ENCODE measurements around the gene RPP40. TPM values are rescaled to one million over a fixed set of nuclear protein-coding genes. Genes with fewer than 3 reads are reported as not detected.

The RPP40 gene
- total RNA-seq, 4 donors from 2014 or later, result 4.4 to 12.1 (median 6.3) TPM

- Histone ChIP-seq H3K4me1 (no peaks in the 10 kb centered on the region), H3K27ac (no peak overlapping the region), H3K36me3 (no peaks in the 10 kb centered on the region), H3K4me3 (no peak overlapping the region), H3K9me3 (peaks cover 0 to 13% (median 0%) of the 10 kb centered on the region in 3 donors), H3K27me3 (no peaks in the 10 kb centered on the region)
- WGBS, 2 donors (ENCODE audit: low coverage in 1 of 2), result 40 to 84% methylated on average over 3 to 4 of the region's 6 CpGs
- TF ChIP-seq, protein P1, sequence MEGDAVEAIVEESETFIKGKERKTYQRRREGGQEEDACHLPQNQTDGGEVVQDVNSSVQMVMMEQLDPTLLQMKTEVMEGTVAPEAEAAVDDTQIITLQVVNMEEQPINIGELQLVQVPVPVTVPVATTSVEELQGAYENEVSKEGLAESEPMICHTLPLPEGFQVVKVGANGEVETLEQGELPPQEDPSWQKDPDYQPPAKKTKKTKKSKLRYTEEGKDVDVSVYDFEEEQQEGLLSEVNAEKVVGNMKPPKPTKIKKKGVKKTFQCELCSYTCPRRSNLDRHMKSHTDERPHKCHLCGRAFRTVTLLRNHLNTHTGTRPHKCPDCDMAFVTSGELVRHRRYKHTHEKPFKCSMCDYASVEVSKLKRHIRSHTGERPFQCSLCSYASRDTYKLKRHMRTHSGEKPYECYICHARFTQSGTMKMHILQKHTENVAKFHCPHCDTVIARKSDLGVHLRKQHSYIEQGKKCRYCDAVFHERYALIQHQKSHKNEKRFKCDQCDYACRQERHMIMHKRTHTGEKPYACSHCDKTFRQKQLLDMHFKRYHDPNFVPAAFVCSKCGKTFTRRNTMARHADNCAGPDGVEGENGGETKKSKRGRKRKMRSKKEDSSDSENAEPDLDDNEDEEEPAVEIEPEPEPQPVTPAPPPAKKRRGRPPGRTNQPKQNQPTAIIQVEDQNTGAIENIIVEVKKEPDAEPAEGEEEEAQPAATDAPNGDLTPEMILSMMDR (IDR thresholded peaks at IDR 0.05), result no peak
- ATAC-seq, result no peak
These were observed 22.1 kb downstream of the RPP40 start for GRCh38 chr6:4981761-4982160.

DNA sequence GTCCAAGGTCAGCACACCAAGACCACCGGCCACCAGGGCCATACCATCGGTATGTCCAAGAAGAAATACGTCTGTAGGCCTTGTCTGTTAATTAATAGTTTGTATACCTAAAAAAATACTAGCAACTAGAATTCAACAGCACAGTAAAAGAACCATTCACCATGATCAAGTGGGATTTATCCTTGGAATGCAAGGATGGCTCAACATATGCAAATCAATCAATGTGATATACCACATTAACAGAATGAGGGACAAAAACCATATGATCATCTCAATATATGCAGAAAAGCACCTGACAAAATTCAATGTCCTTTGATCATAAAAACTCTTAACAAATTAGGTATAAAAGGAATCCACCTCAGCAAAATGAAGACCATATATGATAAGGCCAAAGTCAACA, 24.4 kb downstream of the RPP40 start:
- Histone ChIP-seq H3K4me3 (no peak overlapping the region), H3K27ac (no peak overlapping the region), H3K27me3 (no peaks in the 10 kb centered on the region), H3K9me3 (peaks cover 0 to 13% (median 0%) of the 10 kb centered on the region in 3 donors), H3K4me1 (peaks cover 0 to 7% (median 0%) of the 10 kb centered on the region in 3 donors), H3K36me3 (no peaks in the 10 kb centered on the region)
- TF ChIP-seq, protein P1 (IDR thresholded peaks at IDR 0.05), result no peak
- TF ChIP-seq EP300 (IDR thresholded peaks at IDR 0.05), result no peak
- no peak for TF ChIP-seq POLR2A (IDR thresholded peaks at IDR 0.05)
- no peak for TF ChIP-seq POLR2AphosphoS5 (IDR thresholded peaks at IDR 0.05)
- ATAC-seq, result no peak
- 67% methylated on average over 3 of the region's 3 CpGs for WGBS, 2 donors (ENCODE audit: low coverage in 1 of 2)

DNA sequence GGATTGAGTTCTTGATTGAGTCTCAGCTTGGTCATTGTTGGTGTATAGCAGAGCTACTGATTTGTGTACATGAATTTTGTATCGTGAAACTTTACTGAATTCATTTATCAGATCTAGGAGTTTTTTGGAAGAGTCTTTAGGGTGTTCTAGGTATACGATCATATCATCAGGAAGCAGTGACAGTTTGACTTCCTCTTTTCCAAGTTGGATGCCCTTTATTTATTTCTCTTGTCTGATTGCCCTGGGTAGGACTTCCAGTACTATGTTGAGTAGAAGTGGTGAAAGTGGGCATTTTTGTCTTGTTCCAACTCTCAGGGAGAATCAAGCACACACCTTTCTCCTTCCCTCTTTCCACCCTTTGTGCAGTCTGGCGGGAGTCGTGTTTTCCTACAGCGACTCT, 26.4 kb downstream of the RPP40 start:
- peaks cover 0 to 13% (median 0%) of the 10 kb centered on the region in 3 donors for H3K9me3 ChIP-seq
- 63 to 67% methylated on average over 5 of the region's 5 CpGs for WGBS, 2 donors (ENCODE audit: low coverage in 1 of 2)
- no peak overlapping the region for H3K27ac ChIP-seq
- peaks cover 0 to 17% (median 0%) of the 10 kb centered on the region in 3 donors for H3K4me1 ChIP-seq
- no peak for ATAC-seq
- H3K4me3 ChIP-seq, result no peak overlapping the region
- no peaks in the 10 kb centered on the region for H3K36me3 ChIP-seq
- no peaks in the 10 kb centered on the region for H3K27me3 ChIP-seq
- no peak for TF ChIP-seq POLR2A (IDR thresholded peaks at IDR 0.05)
- no peak for TF ChIP-seq EP300 (IDR thresholded peaks at IDR 0.05)
- TF ChIP-seq, protein P1 (IDR thresholded peaks at IDR 0.05), result no peak
- no peak for TF ChIP-seq POLR2AphosphoS5 (IDR thresholded peaks at IDR 0.05)

- Histone ChIP-seq H3K4me3 (no peak overlapping the region), H3K9me3 (peaks cover 0 to 13% (median 0%) of the 10 kb centered on the region in 3 donors), H3K27ac (no peak overlapping the region), H3K36me3 (no peaks in the 10 kb centered on the region), H3K27me3 (no peaks in the 10 kb centered on the region), H3K4me1 (peaks cover 0 to 17% (median 0%) of the 10 kb centered on the region in 3 donors)
- no peak for ATAC-seq
- 64 to 73% methylated on average over 3 of the region's 3 CpGs for WGBS, 2 donors (ENCODE audit: low coverage in 1 of 2)
- TF ChIP-seq, protein P1 (IDR thresholded peaks at IDR 0.05), result no peak
- TF ChIP-seq POLR2AphosphoS5 (IDR thresholded peaks at IDR 0.05) (no peak), EP300 (IDR thresholded peaks at IDR 0.05) (no peak), POLR2A (IDR thresholded peaks at IDR 0.05) (no peak)
These were observed 28.3 kb downstream of the RPP40 start for GRCh38 chr6:4975506-4975905.

GRCh38 chr6:4974962-4975361, 28.9 kb downstream of the RPP40 start:
- TF ChIP-seq POLR2AphosphoS5 (IDR thresholded peaks at IDR 0.05) (no peak), POLR2A (IDR thresholded peaks at IDR 0.05) (no peak), EP300 (IDR thresholded peaks at IDR 0.05) (no peak)
- TF ChIP-seq, protein P1 (IDR thresholded peaks at IDR 0.05), result no peak
- H3K9me3 ChIP-seq, result peaks cover 0 to 13% (median 0%) of the 10 kb centered on the region in 3 donors
- ATAC-seq, result no peak
- WGBS, 2 donors (ENCODE audit: low coverage in 1 of 2), result 86 to 92% methylated on average over 1 to 2 of the region's 8 CpGs
- peak overlapping the region in 1 of 4 donors; percentile 65 for H3K27ac ChIP-seq
- H3K4me1 ChIP-seq, result peaks cover 0 to 17% (median 0%) of the 10 kb centered on the region in 3 donors
- no peaks in the 10 kb centered on the region for H3K27me3 ChIP-seq
- H3K36me3 ChIP-seq, result no peaks in the 10 kb centered on the region
- no peak overlapping the region for H3K4me3 ChIP-seq
